ENCODE measurements around the gene CD274. TPM values are rescaled to one million over a fixed set of nuclear protein-coding genes. Genes with fewer than 3 reads are reported as not detected.
"Not testable (repeated sequence)": the region's sequence is repeated elsewhere in the genome, so short reads cannot be mapped to it uniquely, and the experiment has no call there.

CD274 gene
- total RNA-seq (2014; rRNA removed; shearing (Covaris generic)), result 4.9 and 5.7 TPM in 2 replicates

- peak; percentile 92 for DNase-seq (ENCODE audit: low read depth)
Observed at GRCh38 chr9:5450359-5451091, at the start of gene CD274. TSS of gene CD274 (plus strand) at chr9:5450542. CDS start at chr9:5456114, 5,572 bp downstream.

DNA sequence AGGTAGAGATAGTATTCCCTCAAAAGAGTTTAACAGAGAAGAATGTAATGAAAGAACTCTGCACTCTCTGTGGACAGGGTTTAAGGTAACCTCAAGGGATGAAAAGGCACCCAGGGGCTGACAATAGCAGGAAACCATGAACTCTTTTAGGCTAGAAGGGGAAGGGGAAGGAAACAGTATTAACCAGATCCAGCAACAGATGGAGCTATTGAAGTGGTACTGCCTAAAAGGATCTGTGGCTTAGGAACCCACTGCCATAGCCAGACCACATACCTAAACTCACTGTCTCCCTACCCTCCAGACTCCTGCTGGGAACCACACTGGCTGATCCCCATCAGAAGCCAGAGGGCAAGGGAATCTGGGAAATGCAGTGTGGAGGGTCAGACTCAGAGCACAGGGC is 48.1 kb upstream of the CD274 start:
- no peak for DNase-seq (ENCODE audit: low read depth)

- no peak for DNase-seq (ENCODE audit: low read depth)
Observed at GRCh38 chr9:5408596-5408995, 41.7 kb upstream of the CD274 start.

GRCh38 chr9:5416953-5417352 is 33.4 kb upstream of the CD274 start:
- DNase-seq (ENCODE audit: low read depth), result no peak

- DNase-seq (ENCODE audit: low read depth), result no peak
Observed at GRCh38 chr9:5418481-5418880, 31.9 kb upstream of the CD274 start.

DNA sequence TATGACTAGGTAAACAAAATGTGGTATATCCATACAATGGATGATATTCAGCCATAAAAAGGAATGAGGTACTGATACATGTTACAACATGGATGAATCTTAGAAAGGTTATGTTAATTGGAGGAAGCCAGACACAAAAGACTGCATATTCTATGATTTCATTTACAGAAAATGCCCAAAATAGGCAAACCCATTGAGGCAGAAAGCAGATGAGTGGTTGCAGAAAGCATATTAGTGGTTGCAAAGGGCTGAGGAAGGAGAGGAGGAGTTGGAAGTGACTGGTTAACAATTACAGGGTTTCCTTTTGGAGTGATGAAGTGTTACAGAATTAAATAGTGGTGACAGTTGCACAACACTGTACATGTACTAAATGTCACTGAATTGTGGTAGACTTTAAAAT is 30.4 kb upstream of the CD274 start:
- no peak for DNase-seq (ENCODE audit: low read depth)

DNA sequence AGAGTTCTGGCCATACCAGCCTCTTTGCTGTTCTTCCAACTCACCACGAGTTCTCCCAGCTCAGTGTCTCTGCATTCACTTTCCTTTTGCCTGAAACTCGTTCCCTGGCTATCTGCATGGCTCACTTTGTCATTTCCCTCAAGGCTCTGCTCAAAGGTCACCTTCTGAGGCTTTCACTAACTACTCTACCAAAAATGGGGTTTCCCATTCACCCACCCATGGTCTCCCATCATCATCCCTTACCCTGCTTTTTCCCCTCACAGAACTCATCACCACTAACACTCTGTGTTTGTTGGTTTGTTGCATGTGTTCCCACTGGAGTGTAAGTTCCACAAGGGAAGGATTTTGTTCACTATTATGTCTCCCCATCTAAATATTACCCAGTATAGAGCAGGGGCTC is 29.2 kb upstream of the CD274 start:
- DNase-seq (ENCODE audit: low read depth), result no peak

GRCh38 chr9:5422276-5422675 is 28.1 kb upstream of the CD274 start:
- DNase-seq (ENCODE audit: low read depth), result no peak

GRCh38 chr9:5425006-5425628 is 25.2 kb upstream of the CD274 start:
- DNase-seq (ENCODE audit: low read depth), result peak; percentile 31

DNA sequence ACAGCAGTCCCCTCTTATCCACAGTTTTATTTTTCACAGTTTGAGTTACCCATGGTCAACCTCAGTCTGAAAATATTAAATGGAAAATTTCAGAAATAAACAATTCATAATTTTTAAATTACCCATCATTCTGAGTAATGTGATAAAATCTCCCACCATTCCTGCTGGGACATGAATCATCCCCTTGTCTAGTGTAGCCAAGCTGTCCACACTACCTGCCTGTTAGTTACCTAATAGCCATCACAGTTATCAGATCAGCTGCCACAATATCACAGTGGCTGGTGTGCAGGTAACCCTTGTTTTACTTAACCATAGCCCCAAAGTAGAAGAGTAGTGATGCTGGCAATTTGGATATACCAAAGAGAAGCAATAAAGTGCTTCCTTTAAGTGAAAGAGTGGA is 23.3 kb upstream of the CD274 start:
- no peak for DNase-seq (ENCODE audit: low read depth)

GRCh38 chr9:5428172-5428571 is 22.2 kb upstream of the CD274 start:
- no peak for DNase-seq (ENCODE audit: low read depth)

- no peak for DNase-seq (ENCODE audit: low read depth)
Observed at GRCh38 chr9:5428794-5429528, 21.4 kb upstream of the CD274 start.

DNA sequence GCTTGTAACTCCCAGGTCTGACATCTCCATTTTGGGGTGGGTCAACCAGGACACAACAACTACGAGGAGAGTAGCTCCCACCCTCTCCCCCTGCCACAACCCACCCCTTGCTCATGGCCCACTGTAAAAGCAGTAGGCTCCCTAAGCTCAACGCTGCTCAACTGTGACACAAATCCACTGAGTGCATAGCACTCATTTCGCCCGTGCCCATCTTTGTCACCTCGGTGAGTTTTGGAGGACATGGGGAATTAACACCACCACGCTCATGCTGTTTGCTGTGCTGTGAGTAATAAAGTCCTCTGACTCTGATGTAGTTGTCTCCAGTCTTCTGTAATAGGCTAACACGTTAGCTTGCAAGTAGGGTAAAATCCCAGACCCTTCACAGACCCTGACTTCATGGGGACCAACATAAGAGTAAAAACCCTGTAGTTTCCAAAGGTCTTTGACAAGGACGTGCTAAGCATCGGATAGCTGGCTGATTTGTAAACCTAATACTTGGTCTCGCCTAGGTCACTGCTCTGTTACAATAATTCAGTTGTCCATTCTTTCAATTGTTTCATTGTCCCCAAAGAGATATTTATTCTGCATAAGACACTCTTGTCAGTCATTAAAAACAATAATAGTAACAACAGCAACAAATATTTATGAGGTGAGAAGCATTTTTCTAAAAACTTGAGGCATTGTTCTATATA is 20.3 kb upstream of the CD274 start:
- no peak for DNase-seq (ENCODE audit: low read depth)

DNA sequence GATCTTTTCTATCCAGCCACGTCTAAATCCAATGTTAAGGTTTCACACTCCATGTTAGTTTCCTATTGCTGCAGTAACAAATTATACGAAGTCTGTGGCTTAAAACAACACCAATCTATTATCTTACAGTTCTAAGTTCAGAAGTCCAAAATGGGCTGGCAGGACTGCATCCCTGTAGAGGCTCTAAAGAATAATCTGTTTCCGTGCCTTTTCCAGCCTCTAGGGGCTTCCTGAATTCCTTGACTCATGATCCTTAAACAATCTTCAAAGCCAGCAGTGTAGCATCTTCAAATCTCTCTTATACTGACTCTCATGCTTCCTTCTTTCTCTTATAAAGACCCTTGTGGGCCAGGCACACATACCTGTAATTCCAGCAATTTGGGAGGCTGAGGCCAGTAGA is 19.4 kb upstream of the CD274 start:
- DNase-seq (ENCODE audit: low read depth), result no peak

DNA sequence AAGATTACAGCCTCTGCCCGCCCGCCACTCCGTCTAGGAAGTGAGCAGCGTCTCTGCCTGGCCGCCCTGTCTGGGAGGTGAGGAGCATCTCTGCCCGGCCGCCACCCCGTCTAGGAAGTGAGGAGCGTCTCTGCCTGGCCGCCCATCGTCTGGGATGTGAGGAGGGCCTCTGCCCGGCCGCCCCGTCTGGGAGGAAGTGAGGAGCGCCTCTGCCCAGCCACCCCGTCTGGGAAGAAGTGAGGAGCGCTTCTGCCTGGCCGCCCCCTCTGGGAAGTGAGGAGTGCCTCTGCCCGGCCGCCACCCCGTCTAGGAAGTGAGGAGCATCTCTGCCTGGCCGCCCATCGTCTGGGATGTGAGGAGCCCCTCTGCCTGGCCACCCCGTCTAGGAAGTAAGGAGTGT is 17.5 kb upstream of the CD274 start:
- DNase-seq (ENCODE audit: low read depth), result not testable (repeated sequence)

- DNase-seq (ENCODE audit: low read depth), result not testable (repeated sequence)
Observed at GRCh38 chr9:5433328-5433727, 17.0 kb upstream of the CD274 start.

GRCh38 chr9:5433841-5434810 is 16.2 kb upstream of the CD274 start:
- DNase-seq (ENCODE audit: low read depth), result not testable (repeated sequence)

GRCh38 chr9:5435912-5436311 is 14.4 kb upstream of the CD274 start:
- peak; percentile 36 for DNase-seq (ENCODE audit: low read depth)

- DNase-seq (ENCODE audit: low read depth), result no peak
Observed at GRCh38 chr9:5436441-5436840, 13.9 kb upstream of the CD274 start.

- peak; percentile 93 for DNase-seq (ENCODE audit: low read depth)
Observed at GRCh38 chr9:5437254-5438216, 12.8 kb upstream of the CD274 start, which contains the start of gene PLGRKT. TSS of gene PLGRKT (minus strand) at chr9:5437925. CDS start at chr9:5431977, 5,948 bp downstream.
